Measurements from ENCODE around the gene CD44. TPM values are rescaled to one million over a fixed set of nuclear protein-coding genes. Genes with fewer than 3 reads are reported as not detected.

The CD44 gene
- polyA plus RNA-seq, 2 of the 4 experiments (the other 2 are of a cell fraction): 309 to 585 TPM

DNA sequence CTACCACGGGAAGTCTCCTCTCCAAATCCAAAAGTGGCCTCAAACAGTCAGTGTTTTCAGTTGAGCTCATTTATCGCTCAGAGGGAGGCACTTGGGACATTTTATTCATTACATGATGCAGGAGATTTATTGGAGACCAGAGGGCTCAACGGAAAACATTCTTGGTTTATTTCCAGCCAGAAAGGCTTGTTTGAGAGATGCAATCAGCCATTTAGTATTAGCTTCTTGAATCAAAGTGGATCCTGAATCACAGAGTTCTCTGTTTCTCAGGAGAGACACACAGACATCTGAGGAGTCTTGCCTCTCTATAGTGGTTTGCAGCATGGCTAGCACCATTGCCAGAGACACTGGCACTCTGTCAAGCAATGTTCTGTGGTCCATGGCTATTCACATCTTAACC is 31.5 kb downstream of the CD44 start:
- H3K4me1 ChIP-seq: peaks cover 85% of the 10 kb centered on the region
- peak overlapping the region; percentile 24 to 87; a peak in 4 of 6 replicates for H3K27ac ChIP-seq
- no peak for TF ChIP-seq EHMT2 (IDR thresholded peaks at IDR 0.05; ENCODE audit: low read depth)
- TF ChIP-seq, protein P1, sequence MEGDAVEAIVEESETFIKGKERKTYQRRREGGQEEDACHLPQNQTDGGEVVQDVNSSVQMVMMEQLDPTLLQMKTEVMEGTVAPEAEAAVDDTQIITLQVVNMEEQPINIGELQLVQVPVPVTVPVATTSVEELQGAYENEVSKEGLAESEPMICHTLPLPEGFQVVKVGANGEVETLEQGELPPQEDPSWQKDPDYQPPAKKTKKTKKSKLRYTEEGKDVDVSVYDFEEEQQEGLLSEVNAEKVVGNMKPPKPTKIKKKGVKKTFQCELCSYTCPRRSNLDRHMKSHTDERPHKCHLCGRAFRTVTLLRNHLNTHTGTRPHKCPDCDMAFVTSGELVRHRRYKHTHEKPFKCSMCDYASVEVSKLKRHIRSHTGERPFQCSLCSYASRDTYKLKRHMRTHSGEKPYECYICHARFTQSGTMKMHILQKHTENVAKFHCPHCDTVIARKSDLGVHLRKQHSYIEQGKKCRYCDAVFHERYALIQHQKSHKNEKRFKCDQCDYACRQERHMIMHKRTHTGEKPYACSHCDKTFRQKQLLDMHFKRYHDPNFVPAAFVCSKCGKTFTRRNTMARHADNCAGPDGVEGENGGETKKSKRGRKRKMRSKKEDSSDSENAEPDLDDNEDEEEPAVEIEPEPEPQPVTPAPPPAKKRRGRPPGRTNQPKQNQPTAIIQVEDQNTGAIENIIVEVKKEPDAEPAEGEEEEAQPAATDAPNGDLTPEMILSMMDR (IDR thresholded peaks at IDR 0.05): no peak
- TF ChIP-seq, protein P2, sequence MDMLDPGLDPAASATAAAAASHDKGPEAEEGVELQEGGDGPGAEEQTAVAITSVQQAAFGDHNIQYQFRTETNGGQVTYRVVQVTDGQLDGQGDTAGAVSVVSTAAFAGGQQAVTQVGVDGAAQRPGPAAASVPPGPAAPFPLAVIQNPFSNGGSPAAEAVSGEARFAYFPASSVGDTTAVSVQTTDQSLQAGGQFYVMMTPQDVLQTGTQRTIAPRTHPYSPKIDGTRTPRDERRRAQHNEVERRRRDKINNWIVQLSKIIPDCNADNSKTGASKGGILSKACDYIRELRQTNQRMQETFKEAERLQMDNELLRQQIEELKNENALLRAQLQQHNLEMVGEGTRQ (IDR thresholded peaks at IDR 0.05): no peak
- CTCF ChIA-PET: interaction anchor here (0.7 to 1.4 kb wide), 4 partner anchors 8 to 155 kb away, joined by 3 read pairs; no protein-coding TSS in a partner anchor
- 89% methylated on average over 3 of the region's 3 CpGs for WGBS (ENCODE audit: missing lambda C conversion rate)
- H3K4me2 ChIP-seq: no peak overlapping the region
- FAIRE-seq (no peak), ATAC-seq (no peak), DNase-seq (ENCODE audit: low read depth in 1 of 2, low spot score in 1 of 2) (no peak)
- POLR2A ChIA-PET: no interaction called here
- H3K4me3 ChIP-seq: no peak overlapping the region
- H3K9me3 ChIP-seq: no peaks in the 10 kb centered on the region

DNA sequence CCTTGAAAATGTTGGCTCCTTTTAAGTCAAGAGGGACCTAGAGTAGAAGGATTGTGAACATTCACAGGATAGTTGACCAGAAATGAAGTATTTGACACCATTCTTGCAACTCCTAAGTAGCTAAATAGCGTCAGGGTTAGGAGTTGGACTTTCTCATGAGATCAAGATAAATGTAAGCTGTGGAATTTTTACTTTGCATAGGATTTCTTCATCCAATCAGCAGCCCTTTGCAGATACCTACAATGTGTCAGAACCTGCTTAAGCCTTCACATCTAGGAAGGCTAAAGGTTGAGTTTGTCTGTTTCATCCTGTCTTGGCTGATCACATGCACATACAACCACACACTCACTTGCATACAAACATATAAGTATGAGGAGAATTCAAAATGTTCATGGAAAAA is 32.3 kb downstream of the CD44 start:
- peak overlapping the region in 1 of 2 experiments; percentile 87; a peak in 2 of 6 replicates for H3K27ac ChIP-seq
- POLR2A ChIA-PET: no interaction called here

DNA sequence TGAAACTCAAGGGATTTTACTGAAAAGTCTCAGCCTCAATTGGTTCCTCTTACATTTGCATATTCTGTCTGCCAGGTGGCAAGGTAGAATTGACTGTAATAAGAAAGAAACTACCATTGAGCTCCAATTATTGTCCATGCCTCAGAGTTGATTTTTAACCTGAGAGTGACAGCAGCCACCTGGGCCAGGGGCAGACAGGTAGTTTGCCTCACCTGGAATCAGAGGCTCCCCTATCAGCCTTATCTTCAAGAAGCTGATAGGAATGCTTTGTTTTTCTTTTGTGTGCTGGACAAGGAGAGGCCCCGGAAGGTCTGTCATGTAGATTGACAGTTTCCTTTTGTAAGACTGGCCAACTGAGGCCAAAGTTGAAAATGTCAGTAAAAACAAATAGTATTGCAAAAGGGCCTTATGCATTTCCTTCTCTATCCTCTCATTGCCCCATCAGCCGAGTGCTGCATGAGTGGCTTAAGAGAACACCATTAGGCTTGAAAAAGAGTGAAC is 34.1 kb downstream of the CD44 start:
- Histone ChIP-seq H3K27ac (peak overlapping the region; percentile 57 to 81), H3K4me3 (no peak overlapping the region), H3K4me1 (peaks cover 69% of the 10 kb centered on the region), H3K9me3 (no peaks in the 10 kb centered on the region), H3K4me2 (peak overlapping the region; percentile 52)
- ChIA-PET CTCF (interaction anchor here (1.1 to 3.5 kb wide), 2 partner anchors 10 to 219 kb away, joined by 3 to 11 read pairs; no protein-coding TSS in a partner anchor), POLR2A (no interaction called here)
- 11% methylated on average over 2 of the region's 2 CpGs for WGBS (ENCODE audit: missing lambda C conversion rate)
- FAIRE-seq (no peak), ATAC-seq (peak in 1 of 2 experiments; percentile 28; a peak in 1 of 6 replicates), DNase-seq (ENCODE audit: low read depth in 1 of 2, low spot score in 1 of 2) (no peak)
- TF ChIP-seq HDAC2 (IDR thresholded peaks at IDR 0.05): no peak
- 0 out of 5 replicates have a peak, but pooled peaks of 1 of the 2 experiments have one; percentile 17 for TF ChIP-seq JUN (IDR thresholded peaks at IDR 0.05)
- TF ChIP-seq NFE2L2 (conservative IDR thresholded peaks at IDR 0.05; ENCODE audit: low read length): no peak
- TF ChIP-seq HOXB5 (CRISPR knock-in tag; IDR thresholded peaks at IDR 0.05): no peak
- peak; percentile 50 to 64; a peak in 2 of 4 replicates for TF ChIP-seq CEBPB (IDR thresholded peaks at IDR 0.05)

More for the DNA sequence above, 32.3 kb downstream of the CD44 start:
- CTCF ChIA-PET: no interaction called here
- H3K4me1 ChIP-seq: peaks cover 81% of the 10 kb centered on the region
- no peak for FAIRE-seq
- no peak for ATAC-seq
- no peak overlapping the region for H3K4me3 ChIP-seq
- WGBS (ENCODE audit: missing lambda C conversion rate): 82% methylated on average over 1 of the region's 1 CpG
- TF ChIP-seq KDM5A (IDR thresholded peaks at IDR 0.05) (no peak), HOXB5 (CRISPR knock-in tag; IDR thresholded peaks at IDR 0.05) (no peak), FOXS1 (CRISPR knock-in tag; IDR thresholded peaks at IDR 0.05) (no peak), RAD21 (conservative IDR thresholded peaks at IDR 0.05 in 1 of 2, IDR thresholded peaks at IDR 0.05 in 1 of 2) (no peak), PHF8 (IDR thresholded peaks at IDR 0.05; ENCODE audit: borderline replicate concordance, low read depth) (no peak), NPAS2 (CRISPR knock-in tag; IDR thresholded peaks at IDR 0.05; ENCODE audit: borderline replicate concordance) (no peak), GATA3 (IDR thresholded peaks at IDR 0.05; ENCODE audit: borderline replicate concordance) (no peak), ESRRA (IDR thresholded peaks at IDR 0.05; ENCODE audit: borderline replicate concordance, low read length) (no peak), TP53 (CRISPR knock-in tag; IDR thresholded peaks at IDR 0.05) (no peak), EHF (CRISPR knock-in tag; IDR thresholded peaks at IDR 0.05) (no peak)
- TF ChIP-seq, protein P3, sequence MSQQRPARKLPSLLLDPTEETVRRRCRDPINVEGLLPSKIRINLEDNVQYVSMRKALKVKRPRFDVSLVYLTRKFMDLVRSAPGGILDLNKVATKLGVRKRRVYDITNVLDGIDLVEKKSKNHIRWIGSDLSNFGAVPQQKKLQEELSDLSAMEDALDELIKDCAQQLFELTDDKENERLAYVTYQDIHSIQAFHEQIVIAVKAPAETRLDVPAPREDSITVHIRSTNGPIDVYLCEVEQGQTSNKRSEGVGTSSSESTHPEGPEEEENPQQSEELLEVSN (IDR thresholded peaks at IDR 0.05; ENCODE audit: borderline replicate concordance, low read depth): no peak
- TF ChIP-seq, protein P1 (IDR thresholded peaks at IDR 0.05): no peak
- TF ChIP-seq, protein P4, sequence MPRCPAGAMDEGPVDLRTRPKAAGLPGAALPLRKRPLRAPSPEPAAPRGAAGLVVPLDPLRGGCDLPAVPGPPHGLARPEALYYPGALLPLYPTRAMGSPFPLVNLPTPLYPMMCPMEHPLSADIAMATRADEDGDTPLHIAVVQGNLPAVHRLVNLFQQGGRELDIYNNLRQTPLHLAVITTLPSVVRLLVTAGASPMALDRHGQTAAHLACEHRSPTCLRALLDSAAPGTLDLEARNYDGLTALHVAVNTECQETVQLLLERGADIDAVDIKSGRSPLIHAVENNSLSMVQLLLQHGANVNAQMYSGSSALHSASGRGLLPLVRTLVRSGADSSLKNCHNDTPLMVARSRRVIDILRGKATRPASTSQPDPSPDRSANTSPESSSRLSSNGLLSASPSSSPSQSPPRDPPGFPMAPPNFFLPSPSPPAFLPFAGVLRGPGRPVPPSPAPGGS (IDR thresholded peaks at IDR 0.05): no peak
- TF ChIP-seq, protein P5, sequence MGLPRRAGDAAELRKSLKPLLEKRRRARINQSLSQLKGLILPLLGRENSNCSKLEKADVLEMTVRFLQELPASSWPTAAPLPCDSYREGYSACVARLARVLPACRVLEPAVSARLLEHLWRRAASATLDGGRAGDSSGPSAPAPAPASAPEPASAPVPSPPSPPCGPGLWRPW (IDR thresholded peaks at IDR 0.05): no peak
- DNase-seq (ENCODE audit: low read depth in 1 of 2, low spot score in 1 of 2): no peak
- H3K9me3 ChIP-seq: no peaks in the 10 kb centered on the region
- no peak overlapping the region for H3K4me2 ChIP-seq

Data from A549 (cell line).